ENCODE data around the gene RGS7. TPM values are rescaled to one million over a fixed set of nuclear protein-coding genes. Genes with fewer than 3 reads are reported as not detected.

Gene RGS7
- total RNA-seq, 4 donors from 2014 or later: 1.9 TPM; not detected in 3

GRCh38 chr1:240942901-240943300, 414.1 kb downstream of the RGS7 start:
- H3K4me1 ChIP-seq: no peaks in the 10 kb centered on the region
- no peak overlapping the region for H3K4me3 ChIP-seq
- H3K36me3 ChIP-seq: no peaks in the 10 kb centered on the region
- no peak for DNase-seq
- no peaks in the 10 kb centered on the region for H3K27me3 ChIP-seq
- no peak overlapping the region for H3K27ac ChIP-seq
- TF ChIP-seq POLR2A (IDR thresholded peaks at IDR 0.05) (no peak), CTCF (IDR thresholded peaks at IDR 0.05) (no peak)
- no peaks in the 10 kb centered on the region for H3K9me3 ChIP-seq

GRCh38 chr1:240941701-240942370, 415.2 kb downstream of the RGS7 start:
- peaks cover 0 to 4% (median 0%) of the 10 kb centered on the region in 4 donors for H3K9me3 ChIP-seq
- no peaks in the 10 kb centered on the region for H3K36me3 ChIP-seq
- H3K4me1 ChIP-seq: no peaks in the 10 kb centered on the region
- DNase-seq: no peak
- no peak overlapping the region for H3K27ac ChIP-seq
- no peaks in the 10 kb centered on the region for H3K27me3 ChIP-seq
- H3K4me3 ChIP-seq: no peak overlapping the region
- no peak for TF ChIP-seq POLR2A (IDR thresholded peaks at IDR 0.05)
- no peak for TF ChIP-seq CTCF (IDR thresholded peaks at IDR 0.05)

GRCh38 chr1:240936911-240937668, 419.9 kb downstream of the RGS7 start:
- Histone ChIP-seq H3K9me3 (peaks cover 0 to 10% (median 0%) of the 10 kb centered on the region in 4 donors), H3K4me3 (no peak overlapping the region), H3K27me3 (no peaks in the 10 kb centered on the region), H3K27ac (no peak overlapping the region), H3K4me1 (no peaks in the 10 kb centered on the region), H3K36me3 (no peaks in the 10 kb centered on the region)
- no peak for TF ChIP-seq CTCF (IDR thresholded peaks at IDR 0.05)
- TF ChIP-seq POLR2A (IDR thresholded peaks at IDR 0.05): no peak
- DNase-seq: no peak

- Histone ChIP-seq H3K36me3 (no peaks in the 10 kb centered on the region), H3K4me3 (no peak overlapping the region), H3K4me1 (no peaks in the 10 kb centered on the region), H3K27ac (no peak overlapping the region), H3K9me3 (peaks cover 0 to 10% (median 0%) of the 10 kb centered on the region in 4 donors), H3K27me3 (no peaks in the 10 kb centered on the region)
- DNase-seq: no peak
- TF ChIP-seq CTCF (IDR thresholded peaks at IDR 0.05): no peak
- no peak for TF ChIP-seq POLR2A (IDR thresholded peaks at IDR 0.05)
These were observed 421.1 kb downstream of the RGS7 start for GRCh38 chr1:240935920-240936319.

- no peak for DNase-seq
- H3K9me3 ChIP-seq: peaks cover 0 to 4% (median 0%) of the 10 kb centered on the region in 4 donors
- no peaks in the 10 kb centered on the region for H3K36me3 ChIP-seq
- no peak for TF ChIP-seq CTCF (IDR thresholded peaks at IDR 0.05)
- TF ChIP-seq POLR2A (IDR thresholded peaks at IDR 0.05): no peak
- no peaks in the 10 kb centered on the region for H3K4me1 ChIP-seq
- H3K4me3 ChIP-seq: no peak overlapping the region
- H3K27me3 ChIP-seq: no peaks in the 10 kb centered on the region
- H3K27ac ChIP-seq: no peak overlapping the region
These were observed 426.0 kb downstream of the RGS7 start for GRCh38 chr1:240931031-240931430.

Data from Peyer's patch (tissue), 4 donors.